ENCODE results near the gene CACNA1C. TPM values are rescaled to one million over a fixed set of nuclear protein-coding genes. Genes with fewer than 3 reads are reported as not detected.

Gene CACNA1C
- total RNA-seq, 4 donors from 2014 or later: 1.4 to 3.7 (median 2.2) TPM

DNA sequence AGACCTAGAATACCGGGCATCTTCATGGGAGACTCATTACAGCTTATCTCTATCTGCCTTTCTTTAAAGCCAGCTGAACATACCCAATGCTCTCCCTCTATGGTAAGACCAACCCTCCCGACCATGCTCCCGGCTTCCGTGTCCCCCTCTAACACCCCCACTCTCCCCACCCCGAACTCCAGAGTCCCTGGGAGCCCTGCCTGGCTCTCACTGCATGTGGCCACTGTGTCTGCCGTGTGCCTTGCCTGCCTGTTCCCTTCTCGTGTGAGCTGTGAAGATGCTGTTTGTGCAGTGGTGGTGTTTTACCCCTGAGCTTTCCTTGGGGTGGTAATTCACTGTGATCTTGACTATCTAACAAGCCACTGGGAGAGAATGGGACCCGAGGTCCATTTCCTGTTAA lies 595.6 kb downstream of the CACNA1C start:
- Histone ChIP-seq H3K27me3 (no peaks in the 10 kb centered on the region), H3K4me1 (no peaks in the 10 kb centered on the region), H3K36me3 (no peaks in the 10 kb centered on the region), H3K9me3 (no peaks in the 10 kb centered on the region), H3K27ac (no peak overlapping the region), H3K4me3 (no peak overlapping the region)
- 85% methylated on average over 8 of the region's 8 CpGs for WGBS
- DNase-seq (ENCODE audit: low spot score in 2 of 2): no peak
- no peak for TF ChIP-seq POLR2AphosphoS5 (IDR thresholded peaks at IDR 0.05)
- TF ChIP-seq POLR2A (IDR thresholded peaks at IDR 0.05): no peak
- no peak for TF ChIP-seq EP300 (IDR thresholded peaks at IDR 0.05)
- TF ChIP-seq, protein P1, sequence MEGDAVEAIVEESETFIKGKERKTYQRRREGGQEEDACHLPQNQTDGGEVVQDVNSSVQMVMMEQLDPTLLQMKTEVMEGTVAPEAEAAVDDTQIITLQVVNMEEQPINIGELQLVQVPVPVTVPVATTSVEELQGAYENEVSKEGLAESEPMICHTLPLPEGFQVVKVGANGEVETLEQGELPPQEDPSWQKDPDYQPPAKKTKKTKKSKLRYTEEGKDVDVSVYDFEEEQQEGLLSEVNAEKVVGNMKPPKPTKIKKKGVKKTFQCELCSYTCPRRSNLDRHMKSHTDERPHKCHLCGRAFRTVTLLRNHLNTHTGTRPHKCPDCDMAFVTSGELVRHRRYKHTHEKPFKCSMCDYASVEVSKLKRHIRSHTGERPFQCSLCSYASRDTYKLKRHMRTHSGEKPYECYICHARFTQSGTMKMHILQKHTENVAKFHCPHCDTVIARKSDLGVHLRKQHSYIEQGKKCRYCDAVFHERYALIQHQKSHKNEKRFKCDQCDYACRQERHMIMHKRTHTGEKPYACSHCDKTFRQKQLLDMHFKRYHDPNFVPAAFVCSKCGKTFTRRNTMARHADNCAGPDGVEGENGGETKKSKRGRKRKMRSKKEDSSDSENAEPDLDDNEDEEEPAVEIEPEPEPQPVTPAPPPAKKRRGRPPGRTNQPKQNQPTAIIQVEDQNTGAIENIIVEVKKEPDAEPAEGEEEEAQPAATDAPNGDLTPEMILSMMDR (IDR thresholded peaks at IDR 0.05): no peak

DNA sequence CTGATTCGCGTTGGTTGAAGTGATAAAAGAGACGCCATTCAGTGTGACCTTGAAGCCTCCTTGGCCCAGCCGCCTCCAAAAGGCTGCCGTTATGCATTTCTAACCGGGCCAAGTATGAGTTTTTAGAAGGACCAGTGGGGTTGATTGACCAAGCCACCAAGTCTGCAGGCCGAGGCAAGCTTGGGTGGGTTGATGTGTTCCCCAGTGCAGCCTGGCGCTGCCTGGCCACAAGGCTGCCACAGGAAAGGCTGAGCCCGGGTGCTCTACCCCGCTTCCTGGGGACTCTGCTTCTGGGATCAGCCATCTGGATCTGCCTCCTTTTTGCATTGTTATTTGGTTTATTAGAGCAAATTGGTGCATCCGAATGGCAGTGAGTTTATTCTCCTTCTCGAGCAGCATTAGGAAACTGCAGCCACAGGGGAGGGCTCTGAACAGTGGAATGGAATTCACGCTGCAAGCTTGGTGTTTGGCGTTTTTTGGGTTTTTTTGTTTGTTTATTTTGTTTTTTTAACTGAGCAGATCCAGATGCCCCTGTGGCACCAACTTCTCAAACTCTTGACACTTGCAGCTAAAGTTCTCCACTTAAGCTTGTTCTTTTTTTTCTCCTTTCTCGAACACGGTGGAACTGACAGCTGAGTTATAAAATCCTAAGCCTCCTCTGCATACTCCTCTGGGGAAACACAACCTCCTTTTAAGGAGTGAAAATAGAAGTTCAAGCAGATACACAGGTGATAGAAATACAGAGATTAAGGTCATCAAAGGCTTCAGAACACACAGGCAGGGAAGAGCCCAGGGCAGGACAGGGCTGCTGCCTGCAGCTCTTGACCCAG lies 596.6 kb downstream of the CACNA1C start:
- H3K9me3 ChIP-seq: no peaks in the 10 kb centered on the region
- TF ChIP-seq POLR2A (IDR thresholded peaks at IDR 0.05) (no peak), POLR2AphosphoS5 (IDR thresholded peaks at IDR 0.05) (no peak), EP300 (IDR thresholded peaks at IDR 0.05) (no peak)
- TF ChIP-seq, protein P1 (IDR thresholded peaks at IDR 0.05): no peak
- H3K4me3 ChIP-seq: no peak overlapping the region
- no peaks in the 10 kb centered on the region for H3K36me3 ChIP-seq
- no peak for DNase-seq (ENCODE audit: low spot score in 2 of 2)
- no peaks in the 10 kb centered on the region for H3K27me3 ChIP-seq
- H3K27ac ChIP-seq: no peak overlapping the region
- no peaks in the 10 kb centered on the region for H3K4me1 ChIP-seq
- 74% methylated on average over 16 of the region's 16 CpGs for WGBS

DNA sequence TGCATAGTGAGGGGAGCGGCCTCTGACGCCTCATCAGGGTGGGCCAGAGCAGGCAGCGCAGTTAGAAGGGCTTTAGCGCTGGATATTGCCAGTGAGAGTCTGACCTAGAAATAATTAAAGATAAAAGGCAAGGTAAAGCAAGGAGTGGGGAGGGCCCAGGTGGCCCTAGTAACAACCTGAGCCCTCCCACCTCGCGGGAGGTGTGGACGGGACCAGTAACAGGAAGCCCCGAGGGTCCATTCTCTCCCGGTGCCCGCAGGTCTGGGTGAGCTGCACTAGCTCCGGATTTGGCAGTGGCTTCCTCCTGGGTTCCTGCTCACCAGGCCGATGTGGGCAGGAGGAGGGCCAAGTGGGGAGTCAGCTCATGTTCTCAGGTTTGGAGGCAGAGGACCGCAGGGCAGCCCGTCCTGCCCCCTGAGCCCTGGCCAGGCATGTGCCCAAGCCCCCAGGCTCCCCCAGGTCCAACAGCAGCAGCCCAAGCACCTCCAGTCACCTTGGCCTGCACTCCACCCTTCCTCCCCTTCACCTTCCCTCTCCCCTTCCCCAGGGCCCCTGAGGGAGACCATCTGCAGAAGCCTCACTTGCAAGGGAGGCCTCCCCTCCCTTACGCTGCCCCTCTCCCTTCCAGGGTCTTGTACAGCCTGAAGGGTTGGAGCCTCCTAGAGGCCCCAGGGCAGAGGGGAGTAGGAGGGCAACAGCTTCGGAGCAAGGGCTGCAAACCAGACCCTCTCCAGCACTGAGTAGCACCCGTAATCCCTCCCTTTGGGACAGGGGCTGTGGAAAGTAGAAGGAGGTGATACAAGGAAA lies 597.7 kb downstream of the CACNA1C start:
- Histone ChIP-seq H3K9me3 (no peaks in the 10 kb centered on the region), H3K4me3 (no peak overlapping the region), H3K27ac (no peak overlapping the region), H3K4me1 (no peaks in the 10 kb centered on the region), H3K36me3 (peaks cover 3% of the 10 kb centered on the region), H3K27me3 (no peaks in the 10 kb centered on the region)
- TF ChIP-seq POLR2AphosphoS5 (IDR thresholded peaks at IDR 0.05) (no peak), POLR2A (IDR thresholded peaks at IDR 0.05) (no peak), EP300 (IDR thresholded peaks at IDR 0.05) (no peak)
- TF ChIP-seq, protein P1 (IDR thresholded peaks at IDR 0.05): no peak
- no peak for DNase-seq (ENCODE audit: low spot score in 2 of 2)
- WGBS: 76% methylated on average over 7 of the region's 17 CpGs

DNA sequence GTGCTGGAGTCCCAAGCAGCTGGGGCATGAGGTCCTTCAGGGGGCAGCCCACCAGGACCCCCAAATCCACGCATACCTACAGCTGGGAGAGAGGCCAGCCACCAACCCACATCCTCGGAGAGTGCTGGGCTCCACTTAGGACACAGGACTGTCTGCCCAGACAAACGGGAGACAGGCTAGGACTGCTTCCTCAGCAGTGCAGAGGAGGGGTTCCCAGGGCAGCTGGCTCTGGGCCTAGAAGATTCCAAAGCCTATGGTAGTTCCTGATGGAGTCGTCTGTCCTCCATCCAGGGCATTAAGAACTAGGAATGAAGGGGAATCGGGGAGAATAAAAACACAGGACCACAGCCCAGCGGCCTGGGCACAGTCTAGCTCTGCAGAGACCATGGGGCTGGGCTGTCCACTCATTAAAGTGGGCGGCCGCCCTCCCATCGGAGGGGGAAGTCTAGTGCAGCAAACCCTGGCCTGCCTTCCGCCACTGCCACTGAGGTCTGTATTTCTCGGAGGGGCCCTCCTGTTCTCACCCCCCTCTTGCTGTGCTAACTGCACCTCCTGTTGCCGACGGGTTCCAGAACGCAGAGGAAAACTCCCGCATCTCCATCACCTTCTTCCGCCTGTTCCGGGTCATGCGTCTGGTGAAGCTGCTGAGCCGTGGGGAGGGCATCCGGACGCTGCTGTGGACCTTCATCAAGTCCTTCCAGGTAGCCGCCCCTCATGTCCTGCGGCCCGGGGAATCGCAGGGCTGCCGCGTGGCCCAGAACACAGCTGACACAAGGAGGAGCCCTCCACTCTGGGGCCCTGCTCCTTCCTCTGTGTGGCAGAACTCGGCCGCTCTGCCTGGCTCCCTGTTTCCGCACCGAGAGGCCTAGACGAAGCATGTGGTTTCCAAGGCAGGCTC lies 598.5 kb downstream of the CACNA1C start:
- H3K27me3 ChIP-seq: no peaks in the 10 kb centered on the region
- 81% methylated on average over 27 of the region's 32 CpGs for WGBS
- H3K36me3 ChIP-seq: peaks cover 3% of the 10 kb centered on the region
- H3K27ac ChIP-seq: no peak overlapping the region
- H3K4me3 ChIP-seq: no peak overlapping the region
- TF ChIP-seq EP300 (IDR thresholded peaks at IDR 0.05) (no peak), POLR2AphosphoS5 (IDR thresholded peaks at IDR 0.05) (no peak), POLR2A (IDR thresholded peaks at IDR 0.05) (no peak)
- TF ChIP-seq, protein P1 (IDR thresholded peaks at IDR 0.05): no peak
- H3K9me3 ChIP-seq: no peaks in the 10 kb centered on the region
- peak in 1 of 2 donors; percentile 34 for DNase-seq (ENCODE audit: low spot score in 2 of 2)
- H3K4me1 ChIP-seq: no peaks in the 10 kb centered on the region

All from suprapubic skin (tissue), 4 donors.